GM19239 (cell line): ENCODE measurements around the gene ARHGEF17.

Experiments
- DNase-seq: peaks from one replicate; pipeline ENCODE4 v3.0.0; 2011; ENCODE audit warnings: low spot score; ENCODE audit not compliant: insufficient read length
- FAIRE-seq: peaks from 2 replicates; lab custom pipeline; 2011; peaks lifted over from hg19 to GRCh38; lab: Jason Lieb, UNC

ARHGEF17 gene

GRCh38 chr11:73388265-73389133 lies 80.4 kb downstream of the ARHGEF17 start:
- DNase-seq (no peak), FAIRE-seq (peak; percentile 49)

GRCh38 chr11:73389134-73389525 lies 81.1 kb downstream of the ARHGEF17 start:
- DNase-seq (no peak), FAIRE-seq (no peak)

- DNase-seq (no peak), FAIRE-seq (no peak)
Measured at GRCh38 chr11:73389916-73390315, 81.8 kb downstream of the ARHGEF17 start.

- FAIRE-seq (no peak), DNase-seq (no peak)
Measured at GRCh38 chr11:73390601-73391565, 82.8 kb downstream of the ARHGEF17 start.

GRCh38 chr11:73391665-73392064 lies 83.6 kb downstream of the ARHGEF17 start:
- no peak for FAIRE-seq
- DNase-seq, result no peak

GRCh38 chr11:73392108-73393010 lies 84.3 kb downstream of the ARHGEF17 start:
- no peak for DNase-seq
- no peak for FAIRE-seq

- FAIRE-seq, result no peak
- DNase-seq, result no peak
Measured at GRCh38 chr11:73393011-73393380, 84.9 kb downstream of the ARHGEF17 start.

GRCh38 chr11:73393479-73394415 lies 85.7 kb downstream of the ARHGEF17 start:
- DNase-seq (peak; percentile 83), FAIRE-seq (peak; percentile 81)

- no peak for FAIRE-seq
- no peak for DNase-seq
Measured at GRCh38 chr11:73394416-73395296, 86.6 kb downstream of the ARHGEF17 start.

GRCh38 chr11:73395297-73396208 lies 87.5 kb downstream of the ARHGEF17 start:
- FAIRE-seq, result no peak
- DNase-seq, result no peak

GRCh38 chr11:73396251-73396930 lies 88.3 kb downstream of the ARHGEF17 start:
- no peak for DNase-seq
- no peak for FAIRE-seq

- DNase-seq (no peak), FAIRE-seq (no peak)
Measured at GRCh38 chr11:73396985-73397384, 88.9 kb downstream of the ARHGEF17 start.

- no peak for FAIRE-seq
- DNase-seq, result no peak
Measured at GRCh38 chr11:73397468-73398131, 89.5 kb downstream of the ARHGEF17 start.

GRCh38 chr11:73398132-73398526 lies 90.1 kb downstream of the ARHGEF17 start:
- FAIRE-seq, result no peak

GRCh38 chr11:73398721-73399120 lies 90.6 kb downstream of the ARHGEF17 start:
- DNase-seq (no peak), FAIRE-seq (no peak)

More at GRCh38 chr11:73398132-73398526, 90.1 kb downstream of the ARHGEF17 start:
- DNase-seq, result no peak

GRCh38 chr11:73399159-73399590 lies 91.1 kb downstream of the ARHGEF17 start:
- FAIRE-seq (no peak), DNase-seq (no peak)
